ENCODE results near the gene SRRM3.
"Not testable (repeated sequence)": the region's sequence is repeated elsewhere in the genome, so short reads cannot be mapped to it uniquely, and the experiment has no call there.

SRRM3 gene

DNA sequence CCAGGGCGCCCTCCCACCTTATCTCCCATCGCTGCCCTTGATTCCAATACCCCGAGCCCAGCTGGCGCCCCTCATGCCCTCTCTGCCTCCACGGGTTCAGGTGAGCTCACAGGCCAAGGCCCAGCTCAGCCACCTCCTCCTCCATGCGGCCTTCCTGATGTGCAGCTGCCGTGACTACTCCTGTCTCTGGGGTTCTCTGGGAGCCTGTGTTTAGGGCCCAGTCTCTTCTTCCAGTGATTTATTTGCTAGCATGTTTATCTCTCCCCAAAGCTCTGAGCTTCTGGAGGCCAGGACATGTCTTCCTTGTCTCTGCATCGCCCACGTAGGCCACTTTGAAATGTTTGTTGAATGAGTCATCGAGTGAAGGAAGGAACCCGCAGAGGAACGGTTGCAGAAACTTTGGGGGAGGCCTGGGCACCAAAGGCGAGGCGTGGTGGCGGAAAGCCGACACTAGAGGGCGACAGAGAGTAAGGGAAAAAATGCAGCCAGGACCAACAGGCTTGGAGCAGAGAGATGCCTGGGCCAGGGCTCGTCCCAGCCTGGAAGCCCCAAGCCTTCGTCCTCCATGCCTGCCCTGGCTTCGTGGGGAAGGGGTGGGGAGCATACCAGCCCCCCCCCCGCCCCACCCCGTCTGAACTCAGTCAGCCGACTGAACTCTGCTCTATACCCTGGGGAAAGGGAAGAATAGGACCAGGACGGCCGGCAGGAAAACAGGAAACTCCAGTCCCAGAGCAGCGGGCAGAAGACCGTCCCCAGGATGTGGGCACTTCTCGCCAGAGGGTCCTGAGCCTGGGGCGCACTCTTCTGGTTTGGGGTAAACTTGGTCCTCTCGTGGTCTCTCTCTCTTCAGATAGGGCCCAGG, 89.9 kb downstream of the SRRM3 start:
- ChIA-PET CTCF (interaction anchor here (0.6 to 8.3 kb wide), 21 partner anchors 9 to 153 kb away, joined by 3 to 164 read pairs (median 5); partner anchors contain the start of gene HSPB1), POLR2A (interaction anchor here (0.7 to 2.3 kb wide), 8 partner anchors 10 to 113 kb away, joined by 3 to 40 read pairs (median 6); partner anchors contain the start of gene HSPB1)
- peak overlapping the region; percentile 36 for H3K4me3 ChIP-seq (ENCODE audit: low read depth, low read length)
- DNase-seq (ENCODE audit: low read depth, low spot score) = peak; percentile 93
- TF ChIP-seq, protein P1, sequence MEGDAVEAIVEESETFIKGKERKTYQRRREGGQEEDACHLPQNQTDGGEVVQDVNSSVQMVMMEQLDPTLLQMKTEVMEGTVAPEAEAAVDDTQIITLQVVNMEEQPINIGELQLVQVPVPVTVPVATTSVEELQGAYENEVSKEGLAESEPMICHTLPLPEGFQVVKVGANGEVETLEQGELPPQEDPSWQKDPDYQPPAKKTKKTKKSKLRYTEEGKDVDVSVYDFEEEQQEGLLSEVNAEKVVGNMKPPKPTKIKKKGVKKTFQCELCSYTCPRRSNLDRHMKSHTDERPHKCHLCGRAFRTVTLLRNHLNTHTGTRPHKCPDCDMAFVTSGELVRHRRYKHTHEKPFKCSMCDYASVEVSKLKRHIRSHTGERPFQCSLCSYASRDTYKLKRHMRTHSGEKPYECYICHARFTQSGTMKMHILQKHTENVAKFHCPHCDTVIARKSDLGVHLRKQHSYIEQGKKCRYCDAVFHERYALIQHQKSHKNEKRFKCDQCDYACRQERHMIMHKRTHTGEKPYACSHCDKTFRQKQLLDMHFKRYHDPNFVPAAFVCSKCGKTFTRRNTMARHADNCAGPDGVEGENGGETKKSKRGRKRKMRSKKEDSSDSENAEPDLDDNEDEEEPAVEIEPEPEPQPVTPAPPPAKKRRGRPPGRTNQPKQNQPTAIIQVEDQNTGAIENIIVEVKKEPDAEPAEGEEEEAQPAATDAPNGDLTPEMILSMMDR (IDR thresholded peaks at IDR 0.05; ENCODE audit: insufficient read depth, low read length, missing control alignments) = peak; percentile 89

DNA sequence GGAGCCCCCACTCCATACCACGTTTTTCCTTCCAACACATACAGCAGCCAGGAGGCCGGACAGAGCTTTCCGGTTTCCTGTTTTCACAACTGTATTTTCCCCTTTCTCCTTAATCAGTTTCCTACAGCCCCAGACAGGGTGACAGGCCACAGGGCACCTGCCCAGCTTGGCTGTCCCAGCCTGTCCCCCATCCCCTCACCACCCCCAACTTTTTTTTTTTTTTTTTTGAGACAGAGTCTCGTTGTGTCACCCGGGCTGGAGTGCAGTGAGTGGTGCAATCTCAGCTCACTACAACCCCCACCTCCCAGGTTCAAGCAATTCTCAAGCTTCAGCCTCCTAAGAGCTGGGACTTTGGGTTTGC, 90.5 kb downstream of the SRRM3 start:
- DNase-seq (ENCODE audit: low read depth, low spot score) = no peak
- peak overlapping the region; percentile 36 for H3K4me3 ChIP-seq (ENCODE audit: low read depth, low read length)
- CTCF ChIA-PET = interaction anchor here (0.9 to 8.3 kb wide), 11 partner anchors 8 to 115 kb away, joined by 3 to 164 read pairs (median 6); partner anchors contain the start of gene HSPB1

DNA sequence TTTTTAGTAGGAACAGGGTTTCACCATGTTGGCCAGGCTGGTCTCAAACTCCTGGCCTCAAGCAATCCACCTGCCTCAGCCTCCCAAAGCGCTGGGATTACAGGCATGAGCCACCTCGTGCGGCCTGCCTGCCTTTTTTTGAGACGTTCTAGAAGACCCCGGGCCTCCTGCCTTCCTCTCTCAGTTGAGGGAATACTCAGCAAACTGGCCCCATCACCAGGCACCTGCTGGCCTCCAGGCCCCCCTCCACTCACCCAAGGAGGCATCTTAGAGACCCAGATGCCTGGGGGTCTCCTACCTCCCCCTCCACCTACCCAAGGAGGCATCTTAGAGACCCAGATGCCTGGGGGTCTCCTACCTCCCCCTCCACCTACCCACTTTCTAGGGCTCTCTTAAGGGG, 91.2 kb downstream of the SRRM3 start:
- POLR2A ChIA-PET = interaction anchor here (0.6 to 2.3 kb wide), 3 partner anchors 10 to 25 kb away, joined by 3 to 40 read pairs (median 5); partner anchors contain the start of gene HSPB1
- not testable (repeated sequence) for DNase-seq (ENCODE audit: low read depth, low spot score); H3K4me3 ChIP-seq (ENCODE audit: low read depth, low read length)
- CTCF ChIA-PET = interaction anchor here (1.2 to 8.3 kb wide), 4 partner anchors 11 to 115 kb away, joined by 6 to 164 read pairs (median 24); no protein-coding TSS in a partner anchor

More for the DNA sequence above, 90.5 kb downstream of the SRRM3 start:
- POLR2A ChIA-PET = interaction anchor here (0.6 to 2.3 kb wide), 4 partner anchors 10 to 25 kb away, joined by 3 to 40 read pairs (median 6); partner anchors contain the start of gene HSPB1
- TF ChIP-seq, protein P1 (IDR thresholded peaks at IDR 0.05; ENCODE audit: insufficient read depth, low read length, missing control alignments) = no peak

DNA sequence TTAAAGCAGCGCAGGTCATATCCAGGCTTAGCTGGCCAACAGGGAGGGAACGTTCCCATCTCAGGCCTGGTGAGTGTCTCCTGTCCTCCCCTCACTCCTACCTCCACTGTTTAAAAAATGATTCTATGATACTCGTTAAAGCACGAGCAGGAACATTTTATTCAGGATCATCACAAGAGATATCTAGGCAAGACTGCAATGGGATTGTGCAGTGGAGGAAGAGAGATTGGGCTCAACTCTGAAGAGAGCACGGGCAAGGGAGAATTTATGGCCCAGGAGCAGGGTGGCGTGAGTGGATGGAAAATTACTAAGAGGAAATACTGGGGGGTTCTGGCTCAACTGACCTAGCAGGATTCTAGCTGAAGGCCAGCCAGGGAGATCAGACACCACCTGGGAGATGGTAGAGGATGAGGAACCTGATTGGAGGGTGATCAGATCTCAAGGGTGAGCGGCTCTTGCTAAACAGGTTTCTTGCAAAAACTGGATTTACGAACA, 91.8 kb downstream of the SRRM3 start:
- ChIA-PET POLR2A (interaction anchor here (1.7 to 2.2 kb wide), 3 partner anchors 10 to 21 kb away, joined by 5 to 20 read pairs (median 5); partner anchors contain the start of gene HSPB1), CTCF (interaction anchor here (0.6 to 8.3 kb wide), 3 partner anchors 11 to 115 kb away, joined by 4 to 164 read pairs (median 4); no protein-coding TSS in a partner anchor)
- no peak for DNase-seq (ENCODE audit: low read depth, low spot score)
- TF ChIP-seq, protein P1 (IDR thresholded peaks at IDR 0.05; ENCODE audit: insufficient read depth, low read length, missing control alignments) = no peak
- no peak overlapping the region for H3K4me3 ChIP-seq (ENCODE audit: low read depth, low read length)

DNA sequence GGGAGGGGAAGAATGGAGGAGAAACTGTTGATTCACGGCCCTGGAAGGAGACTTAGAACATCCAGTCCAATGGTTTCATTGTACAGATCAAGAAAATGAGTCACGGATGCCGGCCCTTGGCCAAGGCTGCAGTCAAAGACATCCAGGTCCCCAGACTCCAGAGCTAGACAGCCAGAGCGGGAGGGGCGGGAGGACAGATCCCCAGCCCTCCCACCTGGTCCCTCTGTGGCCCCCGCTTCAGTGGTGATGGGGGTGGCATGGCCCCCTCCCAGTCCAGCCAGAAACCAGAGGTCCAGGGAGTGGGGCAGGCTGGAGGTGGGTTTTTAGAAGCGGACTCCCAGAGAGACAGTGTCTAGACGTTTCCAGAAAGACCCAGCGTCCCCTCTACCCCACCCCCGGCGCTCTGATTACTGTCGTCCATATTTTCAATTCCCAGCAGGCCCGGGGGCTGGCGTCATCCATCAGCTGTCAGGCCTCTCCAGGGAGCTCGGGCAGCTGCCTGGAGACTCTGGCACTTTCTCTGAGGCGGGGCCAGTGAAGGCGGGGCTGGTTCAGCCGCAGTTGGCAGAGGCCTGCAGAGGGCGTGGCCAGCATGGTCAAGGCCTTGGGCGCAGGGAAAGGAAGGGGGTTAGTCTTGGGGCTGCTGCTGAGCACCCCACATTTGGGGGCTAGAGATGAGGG, 92.8 kb downstream of the SRRM3 start:
- ChIA-PET CTCF (interaction anchor here (0.7 to 8.3 kb wide), 3 partner anchors 12 to 116 kb away, joined by 4 to 164 read pairs (median 4); no protein-coding TSS in a partner anchor), POLR2A (interaction anchor here (0.9 to 2.0 kb wide), 3 partner anchors 9 to 19 kb away, joined by 3 to 20 read pairs (median 5); partner anchors contain the start of gene HSPB1)
- TF ChIP-seq, protein P1 (IDR thresholded peaks at IDR 0.05; ENCODE audit: insufficient read depth, low read length, missing control alignments) = no peak
- peak overlapping the region; percentile 23; the same call in 1 of the 2 replicates for H3K4me3 ChIP-seq (ENCODE audit: low read depth, low read length)
- peak; percentile 57 for DNase-seq (ENCODE audit: low read depth, low spot score)
